Measurements from ENCODE around the gene CAMK2N2. TPM values are rescaled to one million over a fixed set of nuclear protein-coding genes. Genes with fewer than 3 reads are reported as not detected.

The CAMK2N2 gene
- total and polyA plus RNA-seq, 9 of the 15 experiments (the other 6 are each of a cell fraction or from before 2014, with no cell fraction given) = 0.08 to 0.22 (median 0.11) TPM; not detected in 5

GRCh38 chr3:184259878-184260723 is 1.3 kb downstream of the CAMK2N2 start (continued):
- TF ChIP-seq KLF1 (tag; IDR thresholded peaks at IDR 0.05) (no peak), EP400 (IDR thresholded peaks at IDR 0.05) (no peak), ZFP30 (CRISPR knock-in tag; IDR thresholded peaks at IDR 0.05; ENCODE audit: borderline replicate concordance) (no peak), SRSF1 (IDR thresholded peaks at IDR 0.05; ENCODE audit: low read depth, low read length) (no peak), PKNOX1 (IDR thresholded peaks at IDR 0.05) (no peak), ZNF766 (CRISPR knock-in tag; conservative IDR thresholded peaks at IDR 0.05) (0 out of 2 replicates have a peak, but pooled peaks have one; percentile 50), KDM5B (IDR thresholded peaks at IDR 0.05; ENCODE audit: insufficient replicate concordance, low read depth, low read length) (peak; percentile 22), ZSCAN29 (IDR thresholded peaks at IDR 0.05) (0 out of 2 replicates have a peak, but pooled peaks have one; percentile 22), ARID2 (IDR thresholded peaks at IDR 0.05) (no peak), VEZF1 (CRISPR knock-in tag; IDR thresholded peaks at IDR 0.05) (peak; percentile 95), ZNF639 (CRISPR knock-in tag; conservative IDR thresholded peaks at IDR 0.05 in 1 of 2, IDR thresholded peaks at IDR 0.05 in 1 of 2) (peak in 1 of 2 experiments; percentile 37; a peak in 1 of 4 replicates), RB1 (IDR thresholded peaks at IDR 0.05; ENCODE audit: low read depth) (peak; percentile 32; the same call in 1 of the 2 replicates), REST (IDR thresholded peaks at IDR 0.05; ENCODE audit: borderline replicate concordance) (peak; percentile 85), REST (CRISPR knock-in tag; IDR thresholded peaks at IDR 0.05; ENCODE audit: low read depth) (peak; percentile 90)

Data from K562 (cell line).